HFFc6 (cell line): Measurements from ENCODE around the gene SHANK1. TPM values are rescaled to one million over a fixed set of nuclear protein-coding genes. Genes with fewer than 3 reads are reported as not detected.
A peak's percentile ranks its signal among the peaks of the same experiment; 100 is the strongest.

Source experiments
- DNase-seq: peaks from one replicate; pipeline ENCODE4 v3.0.0-alpha.2; 2018
- H3K27ac Mint-ChIP-seq: 2 replicates; pipeline ENCODE4 v1.8.0; 2020; ENCODE audit warnings: mild to moderate bottlenecking, mixed read lengths
- H3K27me3 Mint-ChIP-seq: 2 replicates; pipeline ENCODE4 v1.8.0; 2021; ENCODE audit warnings: mild to moderate bottlenecking, moderate library complexity, mixed read lengths; ENCODE audit not compliant: insufficient read depth
- H3K36me3 Mint-ChIP-seq: 2 replicates; pipeline ENCODE4 v1.8.0; 2021; ENCODE audit warnings: low read depth, mixed read lengths
- H3K4me1 Mint-ChIP-seq: 2 replicates; pipeline ENCODE4 v1.8.0; 2020; ENCODE audit warnings: low read depth, mixed read lengths
- H3K4me3 Mint-ChIP-seq: 2 replicates; pipeline ENCODE4 v1.8.0; 2020; ENCODE audit warnings: mild to moderate bottlenecking, moderate library complexity, mixed read lengths
- H3K9me3 Mint-ChIP-seq: 2 replicates; pipeline ENCODE4 v1.8.0; 2020; ENCODE audit warnings: mild to moderate bottlenecking, mixed read lengths
- CTCF ChIP-seq: fragments of 200-600 bp; sonication (generic); IDR thresholded peaks from 2 replicates; pipeline ENCODE4 v1.5.0; 2021; ENCODE audit warnings: antibody characterized with exemption, mild to moderate bottlenecking
- total RNA-seq, 6 experiments: library from RNA; stranded (reverse); fragmentation: NEBNext Ultra II Directional; extraction: Animal tissue kit (Norgen Biotek cat#: 25700); gene quantifications; 2 replicates in 1 of 6; 3 replicates in 5 of 6; pipeline ENCODE4 v1.2.3, GENCODE V29; 2021

Gene SHANK1
- total RNA-seq, 6 experiments from 2014 or later: 5.4 to 16.7 (median 14.7) TPM

GRCh38 chr19:50710612-50711011, 9.0 kb downstream of the SHANK1 start:
- Mint-ChIP-seq H3K27ac (no peak overlapping the region), H3K4me1 (peaks cover 2% of the 10 kb centered on the region), H3K27me3 (peaks cover 12% of the 10 kb centered on the region), H3K9me3 (no peaks in the 10 kb centered on the region), H3K4me3 (no peak overlapping the region), H3K36me3 (no peaks in the 10 kb centered on the region)
- DNase-seq: no peak
- TF ChIP-seq CTCF: no peak

DNA sequence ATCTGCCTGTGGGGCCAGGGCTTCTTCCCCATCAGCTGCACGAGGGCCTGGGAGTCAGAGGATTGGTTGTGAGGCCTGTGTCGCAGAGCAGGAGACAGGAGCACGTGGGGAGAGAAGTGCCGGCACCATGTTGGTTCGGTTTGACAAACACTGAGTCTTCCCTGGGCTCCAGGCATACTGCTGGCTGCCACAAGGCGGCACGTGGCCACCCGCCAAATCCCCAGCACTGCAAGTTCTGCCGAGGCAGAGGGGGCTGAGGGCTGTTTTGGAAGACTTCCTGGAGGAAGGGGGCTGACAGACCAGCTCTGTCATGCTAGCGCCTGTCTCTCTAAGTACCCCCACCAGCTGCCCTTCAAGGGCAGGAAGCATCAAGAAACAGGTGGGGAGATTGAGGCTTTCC, 9.5 kb downstream of the SHANK1 start:
- no peak for DNase-seq
- Mint-ChIP-seq H3K9me3 (no peaks in the 10 kb centered on the region), H3K4me3 (no peak overlapping the region), H3K36me3 (no peaks in the 10 kb centered on the region), H3K4me1 (peaks cover 7% of the 10 kb centered on the region), H3K27ac (no peak overlapping the region), H3K27me3 (peaks cover 12% of the 10 kb centered on the region)
- TF ChIP-seq CTCF: peak; percentile 48

DNA sequence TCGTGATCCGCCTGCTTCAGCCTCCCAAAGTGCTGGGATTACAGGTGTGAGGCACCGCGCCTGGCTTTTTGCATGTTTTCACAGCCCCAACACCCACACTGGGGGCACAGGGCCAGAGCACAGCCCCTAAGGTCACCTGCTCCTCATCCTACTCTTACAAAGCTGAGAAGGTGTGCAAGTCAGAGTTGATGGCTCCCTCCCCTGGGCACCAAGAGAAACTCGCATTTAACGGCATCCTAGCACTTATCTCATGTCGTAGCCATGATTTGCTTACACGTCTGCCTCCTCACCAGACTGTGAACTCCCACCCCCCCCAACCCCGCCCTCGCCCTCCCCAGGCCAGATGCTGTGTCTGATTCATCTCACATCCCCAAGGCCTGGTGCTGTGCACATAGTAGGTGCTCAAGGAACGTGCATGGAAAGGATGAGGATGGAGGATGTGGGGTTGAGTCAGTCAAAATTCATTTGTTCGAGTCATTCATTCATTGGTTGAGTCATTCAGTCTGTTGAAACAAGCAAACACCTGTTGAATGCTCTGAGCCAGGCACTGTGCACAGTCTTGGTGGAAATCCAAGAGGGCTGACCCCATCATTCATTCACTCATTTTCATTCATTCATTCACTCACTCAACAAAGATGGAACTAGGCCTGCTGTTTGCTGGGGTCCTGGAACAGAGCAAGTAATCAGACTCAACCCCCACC, 11.3 kb downstream of the SHANK1 start:
- H3K4me3 Mint-ChIP-seq: no peak overlapping the region
- H3K4me1 Mint-ChIP-seq: peaks cover 17% of the 10 kb centered on the region
- H3K27ac Mint-ChIP-seq: no peak overlapping the region
- peaks cover 10% of the 10 kb centered on the region for H3K27me3 Mint-ChIP-seq
- H3K9me3 Mint-ChIP-seq: no peaks in the 10 kb centered on the region
- DNase-seq: no peak
- H3K36me3 Mint-ChIP-seq: no peaks in the 10 kb centered on the region
- 0 out of 2 replicates have a peak, but pooled peaks have one; percentile 8 for TF ChIP-seq CTCF

DNA sequence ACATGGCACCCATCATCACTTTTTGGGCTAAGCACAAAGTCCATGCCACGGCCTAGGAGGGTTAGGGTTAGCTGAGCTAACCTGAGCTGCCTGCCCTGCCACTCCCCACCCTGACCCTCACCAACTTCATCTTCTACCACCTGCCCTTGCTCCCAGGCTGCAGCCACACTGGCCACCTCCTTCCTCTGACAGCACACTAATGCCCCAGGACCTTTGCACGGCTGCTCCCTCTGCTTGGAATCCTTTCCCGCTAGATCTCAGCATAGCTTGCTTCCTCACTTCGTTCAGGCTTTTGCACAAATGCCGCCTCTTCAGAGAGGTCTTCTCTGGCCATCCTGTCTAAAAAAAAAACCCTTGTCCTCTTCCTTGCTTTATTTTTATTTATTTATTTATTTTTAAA, 13.2 kb downstream of the SHANK1 start:
- Mint-ChIP-seq H3K9me3 (no peaks in the 10 kb centered on the region), H3K27me3 (peaks cover 9% of the 10 kb centered on the region), H3K27ac (no peak overlapping the region), H3K36me3 (no peaks in the 10 kb centered on the region), H3K4me1 (peaks cover 17% of the 10 kb centered on the region), H3K4me3 (no peak overlapping the region)
- no peak for DNase-seq
- TF ChIP-seq CTCF: no peak

- Mint-ChIP-seq H3K4me1 (peaks cover 17% of the 10 kb centered on the region), H3K4me3 (no peak overlapping the region), H3K36me3 (no peaks in the 10 kb centered on the region), H3K9me3 (no peaks in the 10 kb centered on the region), H3K27me3 (peaks cover 7% of the 10 kb centered on the region), H3K27ac (peak overlapping the region; percentile 29; the same call in 1 of the 2 replicates)
- DNase-seq: peak; percentile 80
- peak; percentile 87 for TF ChIP-seq CTCF
These were observed 14.1 kb downstream of the SHANK1 start for GRCh38 chr19:50705422-50706019.
